ENCODE measurements around the gene GSK3A.

- TF ChIP-seq CTCF (conservative IDR thresholded peaks at IDR 0.05 in 1 of 2, IDR thresholded peaks at IDR 0.05 in 1 of 2; ENCODE audit: extremely low read depth in 1 of 2, insufficient read depth in 1 of 2, low read depth in 1 of 2, low read length in 2 of 2) (no peak), EZH2 (IDR thresholded peaks at IDR 0.05; ENCODE audit: borderline replicate concordance, low read length) (no peak)
Measured at GRCh38 chr19:42276284-42276683, 33.9 kb upstream of the GSK3A start.

Data from mammary epithelial cell (primary cell).